Measurements from ENCODE around the gene CEP72.
A peak's percentile ranks its signal among the peaks of the same experiment; 100 is the strongest.

Gene CEP72

GRCh38 chr5:660491-661030 is 48.4 kb downstream of the CEP72 start:
- no peak for DNase-seq (ENCODE audit: low spot score)

GRCh38 chr5:661891-662750 is 50.0 kb downstream of the CEP72 start:
- DNase-seq (ENCODE audit: low spot score), result no peak

GRCh38 chr5:662751-663435 is 50.8 kb downstream of the CEP72 start:
- DNase-seq (ENCODE audit: low spot score), result no peak

GRCh38 chr5:663436-664342 is 51.5 kb downstream of the CEP72 start:
- DNase-seq (ENCODE audit: low spot score), result no peak

- no peak for DNase-seq (ENCODE audit: low spot score)
Measured at GRCh38 chr5:664343-664993, 52.3 kb downstream of the CEP72 start.

GRCh38 chr5:664994-665360 is 52.8 kb downstream of the CEP72 start:
- no peak for DNase-seq (ENCODE audit: low spot score)

GRCh38 chr5:665541-665955 is 53.4 kb downstream of the CEP72 start:
- no peak for DNase-seq (ENCODE audit: low spot score)

- DNase-seq (ENCODE audit: low spot score), result no peak
Measured at GRCh38 chr5:665956-666711, 54.0 kb downstream of the CEP72 start.

GRCh38 chr5:666816-667498 is 54.8 kb downstream of the CEP72 start:
- DNase-seq (ENCODE audit: low spot score), result no peak

GRCh38 chr5:668283-668995 is 56.3 kb downstream of the CEP72 start:
- DNase-seq (ENCODE audit: low spot score), result peak; percentile 52

GRCh38 chr5:669111-669841 is 57.1 kb downstream of the CEP72 start:
- peak; percentile 98 for DNase-seq (ENCODE audit: low spot score)

GRCh38 chr5:669842-670395 is 57.8 kb downstream of the CEP72 start:
- DNase-seq (ENCODE audit: low spot score), result no peak

- DNase-seq (ENCODE audit: low spot score), result no peak
Measured at GRCh38 chr5:670396-671270, 58.5 kb downstream of the CEP72 start.

GRCh38 chr5:671459-672328 is 59.6 kb downstream of the CEP72 start:
- peak; percentile 82 for DNase-seq (ENCODE audit: low spot score)

GRCh38 chr5:672329-673160 is 60.4 kb downstream of the CEP72 start:
- peak; percentile 75 for DNase-seq (ENCODE audit: low spot score)
